Measurements from ENCODE around the gene KCNIP4.

KCNIP4 gene

GRCh38 chr4:21765810-21766407 is 182.7 kb downstream of the KCNIP4 start:
- H2AFZ ChIP-seq (ENCODE audit: low read length) = no peak overlapping the region
- no peak overlapping the region for H3K4me2 ChIP-seq (ENCODE audit: low read depth, low read length, poor library complexity, severe bottlenecking)

GRCh38 chr4:21763855-21764254 is 184.7 kb downstream of the KCNIP4 start:
- H4K20me1 ChIP-seq (ENCODE audit: insufficient read depth, low read length, poor library complexity, severe bottlenecking) = no peaks in the 10 kb centered on the region
- no peaks in the 10 kb centered on the region for H3K9me3 ChIP-seq (ENCODE audit: insufficient read depth, low read depth, low read length)
- H3K79me2 ChIP-seq (ENCODE audit: insufficient read depth, low read length) = no peaks in the 10 kb centered on the region
- no peaks in the 10 kb centered on the region for H3K27me3 ChIP-seq (ENCODE audit: insufficient read depth, low read length, poor library complexity, severe bottlenecking)
- no peak overlapping the region for H3K9ac ChIP-seq (ENCODE audit: low read depth, low read length, poor library complexity, severe bottlenecking)
- no peak overlapping the region for H3K4me3 ChIP-seq (ENCODE audit: low read length, poor library complexity, severe bottlenecking)
- TF ChIP-seq CTCF (conservative IDR thresholded peaks at IDR 0.05; ENCODE audit: low read length) (no peak), EZH2phosphoT487 (IDR thresholded peaks at IDR 0.05; ENCODE audit: borderline replicate concordance) (no peak)
- no peaks in the 10 kb centered on the region for H3K4me1 ChIP-seq (ENCODE audit: insufficient read depth, low read length, poor library complexity, severe bottlenecking)
- H3K4me2 ChIP-seq (ENCODE audit: low read depth, low read length, poor library complexity, severe bottlenecking) = no peak overlapping the region
- no peak overlapping the region for H2AFZ ChIP-seq (ENCODE audit: low read length)
- H3F3A ChIP-seq (ENCODE audit: low read depth) = no peaks in the 10 kb centered on the region
- no peaks in the 10 kb centered on the region for H3K36me3 ChIP-seq (ENCODE audit: insufficient read depth, low read length)
- H3K9me2 ChIP-seq (replicated peaks; ENCODE audit: low read depth, low read length) = no peaks in the 10 kb centered on the region

More at GRCh38 chr4:21765810-21766407, 182.7 kb downstream of the KCNIP4 start:
- no peaks in the 10 kb centered on the region for H3F3A ChIP-seq (ENCODE audit: low read depth)
- H3K27me3 ChIP-seq (ENCODE audit: insufficient read depth, low read length, poor library complexity, severe bottlenecking) = no peaks in the 10 kb centered on the region
- TF ChIP-seq CTCF (conservative IDR thresholded peaks at IDR 0.05; ENCODE audit: low read length) = peak; percentile 84
- TF ChIP-seq EZH2phosphoT487 (IDR thresholded peaks at IDR 0.05; ENCODE audit: borderline replicate concordance) = no peak
- H4K20me1 ChIP-seq (ENCODE audit: insufficient read depth, low read length, poor library complexity, severe bottlenecking) = no peaks in the 10 kb centered on the region
- no peaks in the 10 kb centered on the region for H3K4me1 ChIP-seq (ENCODE audit: insufficient read depth, low read length, poor library complexity, severe bottlenecking)
- no peaks in the 10 kb centered on the region for H3K36me3 ChIP-seq (ENCODE audit: insufficient read depth, low read length)
- no peak overlapping the region for H3K4me3 ChIP-seq (ENCODE audit: low read length, poor library complexity, severe bottlenecking)
- no peaks in the 10 kb centered on the region for H3K79me2 ChIP-seq (ENCODE audit: insufficient read depth, low read length)
- no peaks in the 10 kb centered on the region for H3K9me3 ChIP-seq (ENCODE audit: insufficient read depth, low read depth, low read length)
- H3K9me2 ChIP-seq (replicated peaks; ENCODE audit: low read depth, low read length) = no peaks in the 10 kb centered on the region
- no peak overlapping the region for H3K9ac ChIP-seq (ENCODE audit: low read depth, low read length, poor library complexity, severe bottlenecking)

- Histone ChIP-seq H3K4me2 (ENCODE audit: low read depth, low read length, poor library complexity, severe bottlenecking) (no peak overlapping the region), H3K9me3 (ENCODE audit: insufficient read depth, low read depth, low read length) (no peaks in the 10 kb centered on the region), H3K36me3 (ENCODE audit: insufficient read depth, low read length) (no peaks in the 10 kb centered on the region), H3K4me3 (ENCODE audit: low read length, poor library complexity, severe bottlenecking) (no peak overlapping the region), H2AFZ (ENCODE audit: low read length) (no peak overlapping the region), H3K79me2 (ENCODE audit: insufficient read depth, low read length) (no peaks in the 10 kb centered on the region), H3K9me2 (replicated peaks; ENCODE audit: low read depth, low read length) (no peaks in the 10 kb centered on the region), H3K27me3 (ENCODE audit: insufficient read depth, low read length, poor library complexity, severe bottlenecking) (no peaks in the 10 kb centered on the region), H4K20me1 (ENCODE audit: insufficient read depth, low read length, poor library complexity, severe bottlenecking) (no peaks in the 10 kb centered on the region), H3F3A (ENCODE audit: low read depth) (no peaks in the 10 kb centered on the region), H3K4me1 (ENCODE audit: insufficient read depth, low read length, poor library complexity, severe bottlenecking) (no peaks in the 10 kb centered on the region), H3K9ac (ENCODE audit: low read depth, low read length, poor library complexity, severe bottlenecking) (no peak overlapping the region)
- TF ChIP-seq EZH2phosphoT487 (IDR thresholded peaks at IDR 0.05; ENCODE audit: borderline replicate concordance) (no peak), CTCF (conservative IDR thresholded peaks at IDR 0.05; ENCODE audit: low read length) (no peak)
Observed at GRCh38 chr4:21757248-21757647, 191.3 kb downstream of the KCNIP4 start.
